G401.6 (cell line): ENCODE results near the gene USP47.
A peak's percentile ranks its signal among the peaks of the same experiment; 100 is the strongest.
"Not testable (repeated sequence)": the region's sequence is repeated elsewhere in the genome, so short reads cannot be mapped to it uniquely, and the experiment has no call there.

Experiments
- FAIRE-seq: peaks from 2 replicates; lab custom pipeline; 2012; peaks lifted over from hg19 to GRCh38; lab: Jason Lieb, UNC

The USP47 gene

GRCh38 chr11:11822946-11823345 lies 18.8 kb upstream of the USP47 start:
- no peak for FAIRE-seq

- no peak for FAIRE-seq
Observed at GRCh38 chr11:11826260-11826659, 15.5 kb upstream of the USP47 start.

- no peak for FAIRE-seq
Observed at GRCh38 chr11:11827272-11827671, 14.5 kb upstream of the USP47 start.

- not testable (repeated sequence) for FAIRE-seq
Observed at GRCh38 chr11:11831406-11831805, 10.4 kb upstream of the USP47 start.

- peak; percentile 69 for FAIRE-seq
Observed at GRCh38 chr11:11836676-11837231, 5.0 kb upstream of the USP47 start.

GRCh38 chr11:11839718-11840117 lies 2.1 kb upstream of the USP47 start:
- no peak for FAIRE-seq

GRCh38 chr11:11841116-11841722 lies 553 bp upstream of the USP47 start:
- FAIRE-seq = no peak

GRCh38 chr11:11842421-11843008 lies 743 bp downstream of the USP47 start:
- FAIRE-seq = peak; percentile 89

GRCh38 chr11:11843211-11843621 lies 1.4 kb downstream of the USP47 start:
- no peak for FAIRE-seq

- peak; percentile 58 for FAIRE-seq
Observed at GRCh38 chr11:11843642-11844041, 1.9 kb downstream of the USP47 start.

- FAIRE-seq = no peak
Observed at GRCh38 chr11:11844272-11844671, 2.5 kb downstream of the USP47 start.

GRCh38 chr11:11845071-11845470 lies 3.3 kb downstream of the USP47 start:
- no peak for FAIRE-seq

- FAIRE-seq = no peak
Observed at GRCh38 chr11:11845551-11845950, 3.8 kb downstream of the USP47 start.

GRCh38 chr11:11847082-11847481 lies 5.3 kb downstream of the USP47 start:
- no peak for FAIRE-seq

- peak; percentile 84 for FAIRE-seq
Observed at GRCh38 chr11:11848891-11849746, 7.3 kb downstream of the USP47 start.

- FAIRE-seq = no peak
Observed at GRCh38 chr11:11850668-11851067, 8.9 kb downstream of the USP47 start.

- FAIRE-seq = no peak
Observed at GRCh38 chr11:11856638-11857037, 14.9 kb downstream of the USP47 start.

GRCh38 chr11:11857769-11858168 lies 16.0 kb downstream of the USP47 start:
- FAIRE-seq = no peak

GRCh38 chr11:11858676-11859075 lies 16.9 kb downstream of the USP47 start:
- no peak for FAIRE-seq

GRCh38 chr11:11860103-11860979 lies 18.6 kb downstream of the USP47 start:
- FAIRE-seq = no peak

- no peak for FAIRE-seq
Observed at GRCh38 chr11:11862999-11863398, 21.2 kb downstream of the USP47 start.

GRCh38 chr11:11864332-11864731 lies 22.6 kb downstream of the USP47 start:
- no peak for FAIRE-seq
